HG03039 (cell line): Measurements from ENCODE around the gene ACYP1.

Experiments
- ATAC-seq: cut with Tn5 transposase; IDR thresholded peaks from one replicate; pipeline ENCODE4 v1.9.1; 2021; ENCODE audit warnings: mild to moderate bottlenecking, moderate library complexity; ENCODE audit not compliant: unreplicated experiment

Gene ACYP1

GRCh38 chr14:75041613-75042012 is 22.2 kb downstream of the ACYP1 start:
- ATAC-seq, result no peak

- ATAC-seq, result no peak
Observed at GRCh38 chr14:75040959-75041358, 22.9 kb downstream of the ACYP1 start.

- ATAC-seq, result no peak
Observed at GRCh38 chr14:75040507-75040906, 23.3 kb downstream of the ACYP1 start.

- no peak for ATAC-seq
Observed at GRCh38 chr14:75032939-75033338, 30.9 kb downstream of the ACYP1 start.

- ATAC-seq, result no peak
Observed at GRCh38 chr14:75030147-75030546, 33.7 kb downstream of the ACYP1 start.

- no peak for ATAC-seq
Observed at GRCh38 chr14:75025876-75026275, 37.9 kb downstream of the ACYP1 start.

GRCh38 chr14:75025082-75025481 is 38.7 kb downstream of the ACYP1 start:
- no peak for ATAC-seq

- ATAC-seq, result no peak
Observed at GRCh38 chr14:75023108-75023507, 40.7 kb downstream of the ACYP1 start.

GRCh38 chr14:75022655-75023054 is 41.2 kb downstream of the ACYP1 start:
- ATAC-seq, result no peak

GRCh38 chr14:75018694-75019093 is 45.1 kb downstream of the ACYP1 start:
- ATAC-seq, result no peak

GRCh38 chr14:75016815-75017214 is 47.0 kb downstream of the ACYP1 start:
- ATAC-seq, result no peak

- no peak for ATAC-seq
Observed at GRCh38 chr14:75015496-75015895, 48.3 kb downstream of the ACYP1 start.

- ATAC-seq, result no peak
Observed at GRCh38 chr14:75013290-75013689, 50.5 kb downstream of the ACYP1 start.

- no peak for ATAC-seq
Observed at GRCh38 chr14:75011356-75011994, 52.3 kb downstream of the ACYP1 start.

- ATAC-seq, result no peak
Observed at GRCh38 chr14:75010472-75011093, 53.2 kb downstream of the ACYP1 start.

GRCh38 chr14:75009176-75009575 is 54.6 kb downstream of the ACYP1 start:
- no peak for ATAC-seq

GRCh38 chr14:75005357-75005756 is 58.5 kb downstream of the ACYP1 start:
- no peak for ATAC-seq

- no peak for ATAC-seq
Observed at GRCh38 chr14:75003250-75004027, 60.4 kb downstream of the ACYP1 start.
